Mesendoderm (in vitro differentiated cells): ENCODE measurements around the gene FGFR4.

Source experiments
- DNase-seq: peaks from one replicate; pipeline ENCODE4 v3.0.0; 2013
- H2AK5ac ChIP-seq: 2 replicates; pipeline ENCODE4 v1.6.1; 2013; ENCODE audit warnings: low read length, inconsistent platforms
- H2BK120ac ChIP-seq: 2 replicates; pipeline ENCODE4 v1.6.1; 2013; ENCODE audit warnings: low read depth, mild to moderate bottlenecking, low read length, moderate library complexity, mixed read lengths
- H2BK15ac ChIP-seq: replicated peaks from 2 replicates; pipeline ENCODE4 v1.6.1; 2013; ENCODE audit warnings: low read depth, mild to moderate bottlenecking, moderate library complexity
- H2BK5ac ChIP-seq: 2 replicates; pipeline ENCODE4 v1.6.1; 2013; ENCODE audit warnings: low read length, inconsistent platforms
- H3K18ac ChIP-seq: 2 replicates; pipeline ENCODE4 v1.6.1; 2013; ENCODE audit warnings: mild to moderate bottlenecking, low read length, mixed read lengths
- H3K23ac ChIP-seq: one replicate; pipeline ENCODE4 v1.6.1; 2013; ENCODE audit warnings: low read length
- H3K27ac ChIP-seq: 2 replicates; pipeline ENCODE4 v1.5.1; 2013; ENCODE audit warnings: low read depth, mild to moderate bottlenecking, inconsistent platforms, low read length, moderate library complexity
- H3K27me3 ChIP-seq: 2 replicates; pipeline ENCODE4 v1.6.1; 2013; ENCODE audit warnings: low read length, control low read depth, mild to moderate bottlenecking, inconsistent platforms; ENCODE audit not compliant: insufficient read depth, poor library complexity
- H3K36me3 ChIP-seq: 2 replicates; pipeline ENCODE4 v1.6.1; 2013; ENCODE audit warnings: low read length, inconsistent platforms; ENCODE audit not compliant: control insufficient read depth, insufficient read depth
- H3K4ac ChIP-seq: one replicate; pipeline ENCODE4 v1.6.1; 2013; ENCODE audit warnings: low read depth, mild to moderate bottlenecking, low read length, moderate library complexity
- H3K4me1 ChIP-seq: 2 replicates; pipeline ENCODE4 v1.6.1; 2013; ENCODE audit warnings: low read depth, low read length, inconsistent platforms; ENCODE audit not compliant: control insufficient read depth
- H3K4me2 ChIP-seq: 2 replicates; pipeline ENCODE4 v1.6.1; 2013; ENCODE audit warnings: low read length
- H3K4me3 ChIP-seq: 2 replicates; pipeline ENCODE4 v1.5.1; 2013; ENCODE audit warnings: mild to moderate bottlenecking, low read length
- H3K56ac ChIP-seq: one replicate; pipeline ENCODE4 v1.6.1; 2013; ENCODE audit warnings: low read length
- H3K79me1 ChIP-seq: 2 replicates; pipeline ENCODE4 v1.6.1; 2013; ENCODE audit warnings: low read length, inconsistent platforms
- H3K79me2 ChIP-seq: 2 replicates; pipeline ENCODE4 v1.6.1; 2013; ENCODE audit warnings: mild to moderate bottlenecking, low read length; ENCODE audit not compliant: control insufficient read depth, insufficient read depth
- H3K9ac ChIP-seq: 2 replicates; pipeline ENCODE4 v1.6.1; 2013; ENCODE audit warnings: low read length, inconsistent platforms
- H4K5ac ChIP-seq: one replicate; pipeline ENCODE4 v1.6.1; 2013; ENCODE audit warnings: low read length
- H4K8ac ChIP-seq: one replicate; pipeline ENCODE4 v1.6.1; 2013; ENCODE audit warnings: low read depth, mild to moderate bottlenecking, control low read depth, low read length, moderate library complexity
- WGBS: extraction: QIAGEN DNeasy Blood & Tissue Kit; methylation state at CpG from one replicate; pipeline ENCODE4 v1.1.7; 2013; ENCODE audit warnings: low lambda C conversion rate, missing lambda C conversion rate; ENCODE audit not compliant: insufficient coverage; ENCODE audit errors: extremely low coverage; 5-methylcytosine and 5-hydroxymethylcytosine counted together

The FGFR4 gene

DNA sequence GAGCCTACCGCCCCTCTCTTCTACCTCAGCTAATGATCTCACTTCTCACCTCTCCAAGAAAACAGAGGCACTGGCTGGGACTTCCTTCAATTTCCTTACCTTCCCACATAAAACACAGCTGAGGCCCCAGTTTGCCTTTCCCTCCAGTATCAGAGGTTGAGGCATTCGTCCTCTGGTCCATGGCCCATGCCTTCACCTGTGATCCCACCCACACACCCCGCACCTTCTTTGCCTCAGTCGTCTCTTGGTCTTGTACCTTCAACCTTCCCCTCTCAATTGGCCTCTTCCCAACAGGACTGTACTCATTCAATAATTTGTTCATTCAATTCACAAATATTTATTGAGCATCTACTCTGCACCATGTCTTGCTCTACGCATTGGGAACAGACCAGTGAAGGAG is 35.9 kb downstream of the FGFR4 start:
- Histone ChIP-seq H3K4me2 (no peak overlapping the region), H3K4me3 (no peak overlapping the region), H3K79me2 (no peaks in the 10 kb centered on the region), H2BK15ac (no peak overlapping the region), H3K4me1 (no peaks in the 10 kb centered on the region), H3K27me3 (no peaks in the 10 kb centered on the region), H2BK5ac (no peak overlapping the region), H2AK5ac (no peak overlapping the region), H3K23ac (no peak overlapping the region), H4K8ac (no peak overlapping the region), H3K27ac (no peak overlapping the region), H3K79me1 (no peaks in the 10 kb centered on the region), H4K5ac (no peak overlapping the region), H3K36me3 (no peaks in the 10 kb centered on the region), H3K9ac (no peak overlapping the region), H3K18ac (no peak overlapping the region), H3K4ac (no peak overlapping the region), H3K56ac (no peak overlapping the region), H2BK120ac (no peak overlapping the region)
- DNase-seq: no peak
- no CpG with 5 or more reads among the region's 5 CpGs for WGBS

DNA sequence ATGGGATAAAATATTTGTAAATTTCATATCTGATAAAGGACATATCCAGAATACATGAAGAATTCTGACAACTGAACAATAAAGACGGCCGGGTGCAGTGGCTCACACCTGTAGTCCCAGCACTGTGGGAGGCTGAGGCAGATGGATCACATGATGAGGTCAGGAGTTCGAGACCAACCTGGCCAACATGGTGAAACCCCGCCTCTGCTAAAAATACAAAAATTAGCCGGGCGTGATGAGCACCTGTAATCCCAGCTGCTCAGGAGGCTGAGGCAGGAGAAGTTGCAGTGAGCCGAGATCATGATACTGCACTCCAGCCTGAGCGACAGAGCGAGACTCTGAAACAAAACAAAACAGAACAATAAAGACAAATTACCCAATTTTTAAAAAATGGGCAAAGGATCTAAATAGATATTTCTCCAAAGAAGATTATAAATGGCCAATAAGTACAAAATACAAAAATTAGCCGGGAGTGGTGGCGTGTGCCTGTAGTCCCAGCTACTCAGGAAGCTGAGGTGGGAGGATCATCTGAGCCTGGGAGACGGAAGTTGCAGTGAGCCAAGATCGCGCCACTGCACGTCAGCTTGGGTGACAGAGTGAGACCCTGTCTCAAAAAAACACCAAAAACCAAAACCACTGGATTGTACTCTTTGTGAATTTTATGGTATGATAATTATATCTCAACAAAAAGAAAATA is 37.2 kb downstream of the FGFR4 start:
- Histone ChIP-seq H2AK5ac (no peak overlapping the region), H3K23ac (no peak overlapping the region), H2BK120ac (no peak overlapping the region), H3K79me2 (no peaks in the 10 kb centered on the region), H2BK5ac (no peak overlapping the region), H3K18ac (no peak overlapping the region), H2BK15ac (no peak overlapping the region), H4K5ac (no peak overlapping the region), H3K79me1 (no peaks in the 10 kb centered on the region), H3K27ac (no peak overlapping the region), H3K56ac (no peak overlapping the region), H4K8ac (no peak overlapping the region), H3K4me1 (no peaks in the 10 kb centered on the region), H3K9ac (no peak overlapping the region), H3K4me2 (no peak overlapping the region), H3K4ac (no peak overlapping the region), H3K4me3 (no peak overlapping the region), H3K27me3 (no peaks in the 10 kb centered on the region), H3K36me3 (no peaks in the 10 kb centered on the region)
- no CpG with 5 or more reads among the region's 15 CpGs for WGBS
- no peak for DNase-seq

DNA sequence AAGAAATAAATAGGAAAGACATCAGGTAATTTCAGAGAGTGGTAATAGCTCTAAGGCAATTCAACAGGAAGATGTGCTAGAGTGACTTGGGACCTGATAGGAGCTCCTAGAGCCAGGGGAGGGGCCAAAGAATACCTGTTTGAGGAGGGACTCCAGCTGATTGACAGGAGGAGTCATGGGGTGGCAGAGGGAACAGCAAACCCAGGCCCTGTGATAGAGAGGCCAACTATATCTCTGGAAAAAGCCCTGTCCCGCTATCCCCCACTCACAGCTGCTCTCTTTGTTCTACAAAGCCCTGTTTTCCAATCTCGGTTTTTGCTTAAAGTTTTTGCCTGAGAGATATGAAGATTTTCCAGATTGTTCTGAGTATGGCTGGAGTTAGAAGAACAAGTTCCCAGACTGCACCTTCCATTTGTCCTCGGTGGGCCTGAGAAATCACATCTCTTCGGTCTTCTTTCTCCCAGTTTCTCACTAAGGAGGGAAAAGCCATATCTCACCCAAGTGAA is 37.8 kb downstream of the FGFR4 start:
- Histone ChIP-seq H3K79me2 (no peaks in the 10 kb centered on the region), H3K79me1 (no peaks in the 10 kb centered on the region), H3K4me2 (no peak overlapping the region), H3K36me3 (no peaks in the 10 kb centered on the region), H2BK5ac (no peak overlapping the region), H4K5ac (no peak overlapping the region), H3K4me1 (no peaks in the 10 kb centered on the region), H3K4ac (no peak overlapping the region), H3K27ac (no peak overlapping the region), H3K23ac (no peak overlapping the region), H3K18ac (no peak overlapping the region), H2BK120ac (no peak overlapping the region), H3K56ac (no peak overlapping the region), H3K9ac (no peak overlapping the region), H3K4me3 (no peak overlapping the region), H2AK5ac (no peak overlapping the region), H4K8ac (no peak overlapping the region), H3K27me3 (no peaks in the 10 kb centered on the region), H2BK15ac (no peak overlapping the region)
- DNase-seq: peak; percentile 86
- no CpG with 5 or more reads among the region's 4 CpGs for WGBS

DNA sequence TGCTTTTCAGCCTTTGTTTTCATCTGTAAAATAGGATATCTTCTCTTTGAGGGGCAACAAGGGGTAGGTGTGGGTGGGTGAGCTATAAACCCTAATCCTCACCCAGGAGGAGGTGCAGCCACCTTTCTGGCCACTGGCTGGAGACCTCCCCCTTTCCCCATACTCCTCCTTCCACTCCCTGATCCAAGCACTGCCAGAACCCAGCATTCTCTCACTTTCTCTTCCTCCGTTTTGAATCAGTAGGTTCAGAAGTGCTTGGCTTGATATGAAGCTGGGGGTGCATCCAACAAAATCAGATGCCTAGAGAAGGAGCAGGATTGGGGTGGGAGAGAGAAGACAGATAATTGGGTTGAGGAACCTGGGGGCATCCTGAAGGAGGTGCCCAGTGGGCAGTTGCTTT is 40.1 kb downstream of the FGFR4 start:
- Histone ChIP-seq H4K8ac (no peak overlapping the region), H3K56ac (no peak overlapping the region), H3K79me2 (peaks cover under 1% of the 10 kb centered on the region), H3K27me3 (no peaks in the 10 kb centered on the region), H3K4me3 (no peak overlapping the region), H3K36me3 (no peaks in the 10 kb centered on the region), H3K4me2 (no peak overlapping the region), H2BK120ac (no peak overlapping the region), H3K4ac (no peak overlapping the region), H2BK15ac (no peak overlapping the region), H3K18ac (no peak overlapping the region), H2BK5ac (no peak overlapping the region), H3K27ac (no peak overlapping the region), H4K5ac (no peak overlapping the region), H3K9ac (no peak overlapping the region), H3K79me1 (peaks cover 2% of the 10 kb centered on the region), H2AK5ac (no peak overlapping the region), H3K4me1 (peaks cover 11% of the 10 kb centered on the region), H3K23ac (no peak overlapping the region)
- DNase-seq: no peak
- no CpG with 5 or more reads among the region's 1 CpG for WGBS

DNA sequence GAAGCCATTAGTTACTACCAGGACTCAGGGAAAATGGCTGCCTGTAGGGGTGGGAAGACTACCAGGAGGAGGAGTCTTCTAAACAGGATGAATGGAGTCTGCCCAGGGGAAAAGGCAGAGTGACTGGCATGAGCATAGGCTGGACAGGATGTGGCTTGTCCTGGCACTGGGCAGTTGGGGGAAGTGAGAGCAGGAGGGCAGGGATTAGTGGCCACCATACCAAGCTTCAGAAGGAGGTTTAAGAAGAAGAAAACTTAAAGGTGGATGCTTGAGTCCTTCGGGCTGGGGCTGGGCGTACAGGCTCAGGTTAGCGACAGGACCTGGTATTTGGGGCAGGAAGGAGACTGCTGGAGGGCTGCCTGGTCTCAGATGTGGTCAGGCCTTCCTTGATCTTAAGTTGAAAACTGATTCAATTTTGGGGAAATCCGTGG is 41.9 kb downstream of the FGFR4 start:
- Histone ChIP-seq H4K5ac (no peak overlapping the region), H3K4me2 (no peak overlapping the region)
- WGBS: no CpG with 5 or more reads among the region's 4 CpGs

More for the DNA sequence above, 41.9 kb downstream of the FGFR4 start:
- Histone ChIP-seq H2BK5ac (no peak overlapping the region), H3K4me1 (peaks cover 11% of the 10 kb centered on the region), H2BK120ac (no peak overlapping the region), H3K79me2 (peaks cover 3% of the 10 kb centered on the region), H3K4ac (no peak overlapping the region), H3K27ac (no peak overlapping the region), H4K8ac (no peak overlapping the region), H3K18ac (no peak overlapping the region), H3K79me1 (peaks cover 2% of the 10 kb centered on the region), H3K9ac (no peak overlapping the region), H3K27me3 (no peaks in the 10 kb centered on the region), H3K4me3 (no peak overlapping the region), H2BK15ac (no peak overlapping the region), H3K23ac (no peak overlapping the region), H2AK5ac (no peak overlapping the region), H3K56ac (no peak overlapping the region), H3K36me3 (no peaks in the 10 kb centered on the region)
- DNase-seq: no peak
